GM19467 (cell line): ENCODE data around the gene TAAR1.
"Not testable (repeated sequence)": the region's sequence is repeated elsewhere in the genome, so short reads cannot be mapped to it uniquely, and the experiment has no call there.

Experiments used
- ATAC-seq: cut with Tn5 transposase; IDR thresholded peaks from one replicate; pipeline ENCODE4 v1.9.1; 2021; ENCODE audit warnings: mild to moderate bottlenecking, moderate library complexity; ENCODE audit not compliant: unreplicated experiment

The TAAR1 gene

GRCh38 chr6:132664309-132665034 lies 5.5 kb upstream of the TAAR1 start:
- ATAC-seq: no peak

GRCh38 chr6:132663661-132664060 lies 4.7 kb upstream of the TAAR1 start:
- no peak for ATAC-seq

GRCh38 chr6:132661906-132662305 lies 2.9 kb upstream of the TAAR1 start:
- no peak for ATAC-seq

DNA sequence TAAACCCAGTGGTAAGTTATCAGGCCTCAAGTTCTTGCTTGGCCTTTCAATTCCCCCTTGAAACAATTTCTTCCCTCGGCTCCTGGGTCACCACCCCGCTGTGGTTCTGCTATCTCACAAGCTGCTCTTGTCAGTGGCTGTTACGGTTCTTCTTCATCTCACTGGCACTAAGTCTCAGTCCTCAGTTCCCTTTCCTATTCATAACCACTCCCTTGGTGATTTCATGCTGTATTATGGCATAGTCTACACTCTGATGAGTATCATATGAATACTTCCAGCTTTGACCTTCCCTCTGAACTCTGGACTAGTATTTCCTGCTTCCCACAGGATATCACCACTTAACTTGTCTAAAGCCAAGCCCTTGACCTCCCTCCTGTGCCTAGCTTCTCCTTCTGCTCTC lies 7.9 kb downstream of the TAAR1 start:
- no peak for ATAC-seq

DNA sequence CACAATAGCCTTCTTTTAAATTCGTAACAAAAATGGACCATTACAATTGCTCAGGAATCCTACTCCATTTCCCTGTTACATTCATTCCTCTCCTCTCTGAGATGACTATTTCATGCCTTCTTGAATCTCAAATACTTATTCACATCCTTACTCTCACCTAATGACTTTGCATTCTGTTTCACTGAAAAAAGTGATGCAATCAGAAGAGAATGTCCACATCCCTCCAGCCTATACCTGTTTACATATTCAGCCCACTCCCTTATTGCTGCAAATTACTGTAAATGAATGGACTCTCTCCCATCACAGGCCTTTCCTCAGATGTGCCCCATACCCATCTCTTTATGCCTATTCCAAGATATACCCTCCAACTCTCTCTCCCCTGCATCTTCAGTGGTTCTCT lies 8.6 kb downstream of the TAAR1 start:
- no peak for ATAC-seq

- ATAC-seq: no peak
Measured at GRCh38 chr6:132648828-132649227, 10.2 kb downstream of the TAAR1 start.

- peak; percentile 72 for ATAC-seq
Measured at GRCh38 chr6:132648356-132648755, 10.6 kb downstream of the TAAR1 start.

GRCh38 chr6:132643547-132643946 lies 15.4 kb downstream of the TAAR1 start:
- ATAC-seq: no peak

DNA sequence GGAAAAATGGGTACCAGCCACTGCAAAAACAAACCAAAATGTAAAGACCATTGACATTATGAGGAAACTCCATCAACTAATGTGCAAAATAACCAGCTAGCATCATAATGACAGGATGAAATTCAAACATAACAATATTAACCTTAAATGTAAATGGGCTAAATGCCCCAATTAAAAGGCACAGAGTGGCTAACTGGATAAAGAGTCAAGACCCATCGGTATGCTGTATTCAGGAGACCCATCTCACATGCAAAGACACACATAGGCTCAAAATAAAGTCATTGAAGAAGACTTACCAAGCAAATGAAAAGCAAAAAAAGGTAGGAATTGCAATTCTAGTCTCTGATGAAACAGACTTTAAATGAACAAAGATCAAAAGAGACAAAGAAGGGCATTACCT lies 21.8 kb downstream of the TAAR1 start:
- not testable (repeated sequence) for ATAC-seq

GRCh38 chr6:132635906-132636305 lies 23.1 kb downstream of the TAAR1 start:
- not testable (repeated sequence) for ATAC-seq

DNA sequence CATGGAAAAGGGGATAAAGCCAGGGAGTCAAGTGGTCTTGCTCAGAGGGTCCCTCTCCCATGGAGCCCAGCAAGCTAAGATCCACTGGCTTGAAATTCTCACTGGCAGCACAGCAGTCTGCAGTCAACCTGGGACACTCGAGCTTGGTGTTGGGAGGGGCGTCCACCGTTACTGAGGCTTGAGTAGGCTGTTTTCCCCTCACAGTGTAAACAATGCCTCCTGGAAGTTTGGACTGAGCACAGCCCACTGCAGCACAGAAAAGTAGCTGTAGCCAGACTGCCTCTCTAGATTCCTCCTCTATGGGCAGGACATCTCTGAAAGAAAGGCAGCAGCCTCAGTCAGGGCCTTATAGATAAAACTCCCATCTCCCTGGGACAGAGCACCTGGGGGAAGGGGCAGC lies 23.7 kb downstream of the TAAR1 start:
- not testable (repeated sequence) for ATAC-seq

- ATAC-seq: no peak
Measured at GRCh38 chr6:132634796-132635195, 24.2 kb downstream of the TAAR1 start.

DNA sequence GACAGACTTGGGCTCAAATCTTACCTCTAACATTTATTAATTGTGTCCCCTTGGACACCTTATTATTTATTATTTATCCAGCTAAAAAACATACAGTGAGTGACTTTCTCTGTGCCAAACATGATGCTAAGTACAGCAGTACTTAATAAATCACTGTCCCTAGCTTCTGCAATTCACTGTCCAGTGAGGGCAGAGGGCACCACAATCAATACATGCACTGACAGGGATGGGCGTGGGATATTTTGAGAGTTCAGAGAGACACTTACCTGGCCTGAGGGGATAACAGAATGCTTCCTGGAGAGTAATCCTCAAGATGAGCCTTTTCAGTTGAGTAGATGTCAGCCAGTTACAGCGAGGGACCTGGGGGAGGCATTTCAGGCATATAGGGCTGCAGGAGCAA lies 25.6 kb downstream of the TAAR1 start:
- ATAC-seq: no peak

DNA sequence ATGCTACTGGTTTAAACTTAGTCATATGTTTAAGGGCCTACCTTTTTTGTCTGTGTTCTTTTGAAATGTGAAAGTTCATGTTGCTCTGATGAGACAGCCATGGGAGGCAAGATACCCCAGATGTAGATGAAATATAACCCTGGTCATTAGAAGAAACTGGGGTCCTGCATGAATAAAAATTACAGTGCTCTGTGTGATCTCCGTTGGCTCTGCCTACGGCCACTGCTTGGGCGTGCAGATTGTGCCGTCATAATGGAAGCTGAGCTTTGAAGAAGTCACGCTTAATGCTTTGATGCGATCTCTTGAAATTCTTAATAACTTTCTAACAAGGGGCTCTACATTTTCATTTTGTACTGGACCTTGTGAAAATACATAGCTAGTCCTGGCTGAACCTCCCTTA lies 34.8 kb downstream of the TAAR1 start, which contains the start of gene TAAR2:
Gene TAAR2 (minus strand): TSS at position 101 of the 400 bp plus-strand sequence. CDS start 0 bp downstream, at position 101.
- no peak for ATAC-seq

- no peak for ATAC-seq
Measured at GRCh38 chr6:132623106-132623845, 35.7 kb downstream of the TAAR1 start.

- ATAC-seq: no peak
Measured at GRCh38 chr6:132616677-132617076, 42.3 kb downstream of the TAAR1 start.

DNA sequence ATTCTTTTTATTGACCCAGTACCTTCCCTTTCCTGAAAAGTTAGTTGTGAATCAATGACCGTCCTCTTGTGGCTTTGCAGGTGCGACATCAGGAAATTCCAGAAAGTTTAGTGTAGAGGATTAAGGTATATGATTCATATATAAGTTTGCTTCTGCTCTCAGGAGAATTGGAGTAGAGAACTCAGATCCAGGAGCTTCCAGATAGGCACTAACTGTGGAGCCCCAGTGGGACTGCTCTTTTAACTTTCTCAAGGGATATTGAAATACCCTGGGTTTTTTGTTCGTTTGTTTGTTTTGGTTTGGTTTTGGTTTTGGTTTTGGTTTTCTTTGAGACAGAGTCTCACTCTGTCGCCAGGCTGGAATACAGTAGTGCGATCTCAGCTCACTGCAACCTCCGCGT lies 44.4 kb downstream of the TAAR1 start:
- peak; percentile 52 for ATAC-seq

DNA sequence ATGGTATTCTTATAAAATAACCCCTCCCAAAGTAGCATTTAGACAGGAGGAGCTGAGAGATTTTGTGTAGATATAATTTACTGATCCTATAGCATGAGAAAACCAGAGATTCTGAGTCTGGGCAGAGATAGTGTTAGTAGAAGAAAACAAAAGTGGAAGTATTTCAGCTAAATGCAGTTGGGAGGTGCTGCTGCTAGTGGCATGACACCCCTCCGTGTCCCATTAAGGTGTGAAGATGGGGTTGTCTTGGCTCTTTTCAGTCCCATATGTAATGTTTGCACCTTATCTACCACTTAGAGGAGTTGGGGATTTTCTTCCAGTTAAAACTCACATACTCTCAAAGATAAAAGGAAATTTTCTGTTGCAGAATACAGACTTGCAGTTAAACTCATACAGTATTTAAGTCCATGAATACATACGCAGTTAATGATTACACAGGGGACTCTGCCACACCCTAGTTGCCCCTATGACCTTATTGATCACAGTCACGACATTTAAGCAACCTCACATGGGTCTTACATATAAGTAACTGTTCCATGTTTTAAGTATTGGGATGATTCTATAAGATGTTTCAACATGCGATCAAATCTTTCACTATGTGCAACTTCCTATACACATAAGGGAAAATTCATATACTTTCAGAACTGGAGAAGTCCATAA lies 46.4 kb downstream of the TAAR1 start:
- no peak for ATAC-seq

- no peak for ATAC-seq
Measured at GRCh38 chr6:132611616-132612015, 47.4 kb downstream of the TAAR1 start.

- peak; percentile 74 for ATAC-seq
Measured at GRCh38 chr6:132607544-132608233, 51.3 kb downstream of the TAAR1 start.

DNA sequence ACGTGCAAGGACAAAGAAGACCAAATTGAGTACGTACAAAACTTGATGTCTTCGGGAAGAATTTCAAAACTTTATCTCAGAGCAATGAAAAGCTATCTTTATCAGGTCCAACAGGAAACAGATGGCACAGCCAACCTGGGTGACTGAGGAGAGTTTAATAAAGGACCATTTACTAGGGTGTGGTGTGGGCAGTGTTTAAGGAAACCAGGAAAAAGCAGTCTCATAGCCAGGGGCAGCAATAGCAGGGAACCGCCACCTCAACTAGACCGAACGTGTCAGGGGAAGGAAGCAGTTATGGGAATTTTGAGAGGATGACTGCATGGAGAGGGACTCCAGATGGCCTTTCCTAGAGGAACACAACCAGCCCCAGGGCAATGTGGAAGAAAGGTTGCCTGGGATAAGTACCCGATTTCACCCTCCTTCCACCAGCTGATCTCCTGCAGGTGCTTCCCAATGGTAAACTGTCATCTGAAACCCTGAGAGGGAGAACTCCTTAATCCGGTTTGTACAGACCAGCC lies 54.3 kb downstream of the TAAR1 start:
- no peak for ATAC-seq
